Hepatocyte (in vitro differentiated cells): ENCODE results near the gene RBM23.

Experiments used
- CTCF ChIP-seq: fragments of 200-600 bp; sonication (generic); IDR thresholded peaks from 2 replicates; pipeline ENCODE4 v1.5.1; 2016; ENCODE audit warnings: antibody characterized with exemption, mild to moderate bottlenecking; ENCODE audit not compliant: poor library complexity
- EZH2 ChIP-seq: fragments of 200-600 bp; sonication (generic); IDR thresholded peaks from 2 replicates; pipeline ENCODE4 v1.6.1; 2016; ENCODE audit warnings: antibody characterized with exemption, mild to moderate bottlenecking, borderline replicate concordance
- EZH2phosphoT487 ChIP-seq: fragments of 200-600 bp; sonication (generic); IDR thresholded peaks from one replicate; pipeline ENCODE4 v1.6.1; 2018; ENCODE audit warnings: antibody characterized with exemption, mild to moderate bottlenecking, low read depth, moderate library complexity; ENCODE audit not compliant: unreplicated experiment, severe bottlenecking

DNA sequence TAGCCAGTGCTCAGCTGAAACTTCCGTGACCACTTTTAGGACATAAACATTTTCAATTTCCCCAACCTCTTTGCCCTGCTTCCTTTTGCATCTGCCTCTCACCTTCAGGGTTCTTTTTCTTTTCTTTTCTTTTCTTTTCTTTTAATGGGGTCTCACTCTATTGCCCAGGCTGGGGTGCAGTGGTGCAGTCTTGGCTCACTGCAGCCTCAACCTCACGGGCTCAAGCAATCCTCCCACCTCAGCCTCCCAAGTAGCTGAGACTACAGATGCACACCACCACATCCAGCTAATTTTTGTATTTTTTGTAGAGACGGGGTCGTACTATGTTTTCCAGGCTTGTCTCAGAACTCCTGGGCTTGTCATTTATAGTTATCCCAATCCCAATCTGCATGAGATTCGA, 52.1 kb downstream of the RBM23 start:
- no peak for TF ChIP-seq CTCF
- no peak for TF ChIP-seq EZH2phosphoT487
- no peak for TF ChIP-seq EZH2
